Activated T-helper 1 cell treated with anti-CD3 and anti-CD28 coated beads, Interleukin-12 subunit alpha, Interleukin-12 subunit beta, Interleukin-2, Interleukin-4 antibody, amounts not matched to agents 30 ng/mL and 10 ng/mL and 1 ng/mL, durations not matched to agents 14 hours and 24 hours and 36 hours (primary cell): ENCODE results near the gene TEC. TPM values are rescaled to one million over a fixed set of nuclear protein-coding genes. Genes with fewer than 3 reads are reported as not detected.
A peak's percentile ranks its signal among the peaks of the same experiment; 100 is the strongest.

ENCODE experiments used
- DNase-seq: peaks from one replicate; pipeline ENCODE4 v3.0.0; 2021; ENCODE audit warnings: low spot score
- H3K27ac Mint-ChIP-seq: one replicate; pipeline ENCODE4 v1.8.0; 2021; ENCODE audit warnings: mild to moderate bottlenecking, mixed read lengths
- H3K27me3 Mint-ChIP-seq: one replicate; pipeline ENCODE4 v1.8.0; 2022; ENCODE audit warnings: mild to moderate bottlenecking, moderate library complexity, mixed read lengths; ENCODE audit not compliant: insufficient read depth
- H3K36me3 Mint-ChIP-seq: one replicate; pipeline ENCODE4 v1.8.0; 2021; ENCODE audit warnings: low read depth, mixed read lengths
- H3K4me1 Mint-ChIP-seq: one replicate; pipeline ENCODE4 v1.8.0; 2021; ENCODE audit warnings: low read depth, mixed read lengths
- H3K4me3 Mint-ChIP-seq: one replicate; pipeline ENCODE4 v1.8.0; 2021; ENCODE audit warnings: mild to moderate bottlenecking, moderate library complexity, mixed read lengths
- H3K9me3 Mint-ChIP-seq: one replicate; pipeline ENCODE4 v1.8.0; 2021; ENCODE audit warnings: mixed read lengths
- intact Hi-C: fragments of 100-400 bp; cut with micrococcal nuclease; formaldehyde crosslinking; loops from one replicate; pipeline ENCODE4 v1.15.1; 2024
- total RNA-seq: library from RNA; stranded (reverse); gene quantifications from 2 replicates; pipeline ENCODE4 v1.2.3, GENCODE V29; 2022

Gene TEC
- total RNA-seq, 1 donor from 2014 or later = 1.1 TPM

GRCh38 chr4:48130100-48130499 lies 139.5 kb downstream of the TEC start:
- Mint-ChIP-seq H3K4me1 (peaks cover 86% of the 10 kb centered on the region), H3K27ac (peak overlapping the region; percentile 97), H3K4me3 (peak overlapping the region; percentile 90), H3K36me3 (peaks cover 12% of the 10 kb centered on the region), H3K27me3 (no peaks in the 10 kb centered on the region), H3K9me3 (no peaks in the 10 kb centered on the region)
- no peak for DNase-seq
- intact Hi-C loops = no loop called here

DNA sequence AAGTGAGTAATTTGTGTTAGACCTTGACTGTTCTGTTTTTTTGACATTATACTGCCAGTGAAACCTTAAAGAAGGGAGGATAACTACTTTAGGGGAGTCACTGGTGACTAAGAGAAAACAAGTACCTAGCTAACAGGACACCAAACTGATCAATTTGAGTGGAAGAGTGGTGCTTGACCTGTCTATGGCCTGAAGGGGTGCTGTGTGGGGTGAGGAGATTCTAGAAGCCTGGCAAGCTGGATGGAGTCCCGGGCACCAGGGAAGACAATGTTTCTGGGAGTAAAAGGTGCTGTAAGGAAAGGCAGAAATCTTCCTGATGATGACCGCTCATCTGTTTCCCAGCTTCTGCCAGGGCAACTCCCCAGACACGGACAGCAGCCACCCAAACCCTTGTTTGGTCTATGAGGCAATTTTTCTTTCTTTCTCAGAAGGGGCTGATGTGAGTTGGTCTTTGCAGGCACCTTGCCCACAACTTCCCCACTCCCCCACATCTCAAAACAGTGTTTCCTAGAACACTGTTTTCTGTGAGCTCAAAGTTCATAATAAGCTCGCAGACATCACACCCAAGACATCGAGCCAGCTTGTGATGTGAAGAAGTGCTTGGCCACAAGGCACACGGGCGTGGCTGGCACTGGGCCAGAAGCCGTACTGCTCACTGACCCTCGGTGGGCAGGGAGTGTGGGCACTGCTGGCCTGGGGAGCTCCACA lies 140.2 kb downstream of the TEC start:
- Mint-ChIP-seq H3K4me3 (peak overlapping the region; percentile 90), H3K9me3 (no peaks in the 10 kb centered on the region), H3K36me3 (peaks cover 12% of the 10 kb centered on the region), H3K27ac (peak overlapping the region; percentile 97), H3K4me1 (peaks cover 84% of the 10 kb centered on the region), H3K27me3 (no peaks in the 10 kb centered on the region)
- intact Hi-C loops = loop anchor here (5.0 to 10.0 kb wide), 6 partner anchors 418 to 833 kb away; partner anchors contain the start of genes ATP10D, OCIAD1 and OCIAD2
- DNase-seq = peak; percentile 34

- Mint-ChIP-seq H3K4me3 (peak overlapping the region; percentile 66), H3K36me3 (peaks cover 23% of the 10 kb centered on the region), H3K27ac (peak overlapping the region; percentile 97), H3K9me3 (no peaks in the 10 kb centered on the region), H3K4me1 (peaks cover 84% of the 10 kb centered on the region), H3K27me3 (no peaks in the 10 kb centered on the region)
- intact Hi-C loops = loop anchor here (1.0 to 10.0 kb wide), 14 partner anchors 11 to 834 kb away; partner anchors contain the start of genes ATP10D, NFXL1, OCIAD1 and OCIAD2
- peak; percentile 74 for DNase-seq
Measured at GRCh38 chr4:48127682-48128404, 141.8 kb downstream of the TEC start.

- peak overlapping the region; percentile 97 for H3K27ac Mint-ChIP-seq
- intact Hi-C loops = loop anchor here (5.0 to 10.0 kb wide), 6 partner anchors 420 to 835 kb away; partner anchors contain the start of genes ATP10D, OCIAD1 and OCIAD2
- no peaks in the 10 kb centered on the region for H3K27me3 Mint-ChIP-seq
- no peaks in the 10 kb centered on the region for H3K9me3 Mint-ChIP-seq
- no peak for DNase-seq
- H3K36me3 Mint-ChIP-seq = peaks cover 23% of the 10 kb centered on the region
- H3K4me3 Mint-ChIP-seq = peak overlapping the region; percentile 66
- peaks cover 84% of the 10 kb centered on the region for H3K4me1 Mint-ChIP-seq
Measured at GRCh38 chr4:48127231-48127630, 142.4 kb downstream of the TEC start.

- Mint-ChIP-seq H3K27ac (peak overlapping the region; percentile 51), H3K27me3 (no peaks in the 10 kb centered on the region), H3K9me3 (no peaks in the 10 kb centered on the region), H3K36me3 (peaks cover 20% of the 10 kb centered on the region), H3K4me3 (no peak overlapping the region), H3K4me1 (peaks cover 78% of the 10 kb centered on the region)
- DNase-seq = no peak
- intact Hi-C loops = loop anchor here (5.0 to 10.0 kb wide), 6 partner anchors 421 to 836 kb away; partner anchors contain the start of genes ATP10D, OCIAD1 and OCIAD2
Measured at GRCh38 chr4:48126621-48127020, 143.0 kb downstream of the TEC start.

DNA sequence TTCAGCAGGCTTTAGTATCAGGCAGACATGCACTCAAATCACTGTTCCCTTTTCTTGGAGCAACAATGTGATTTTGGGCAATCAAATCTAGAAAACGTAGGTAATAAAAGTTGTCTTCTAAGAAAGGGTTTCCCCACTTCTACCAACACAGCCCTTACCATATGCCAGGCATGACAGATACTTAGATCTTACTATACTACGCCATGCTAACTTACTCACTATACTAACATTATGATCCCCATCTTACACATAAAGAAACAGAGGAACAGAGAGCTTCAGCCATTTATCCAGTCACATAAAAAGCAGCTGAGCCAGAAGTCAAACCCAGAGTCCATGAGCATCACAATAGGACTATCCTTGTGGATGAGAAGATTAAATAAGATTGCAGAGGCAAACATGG lies 144.8 kb downstream of the TEC start:
- DNase-seq = no peak
- peaks cover 16% of the 10 kb centered on the region for H3K36me3 Mint-ChIP-seq
- no peaks in the 10 kb centered on the region for H3K27me3 Mint-ChIP-seq
- no peaks in the 10 kb centered on the region for H3K9me3 Mint-ChIP-seq
- intact Hi-C loops = loop anchor here (5.0 to 10.0 kb wide), 6 partner anchors 422 to 837 kb away; partner anchors contain the start of genes ATP10D, OCIAD1 and OCIAD2
- H3K4me1 Mint-ChIP-seq = peaks cover 60% of the 10 kb centered on the region
- no peak overlapping the region for H3K4me3 Mint-ChIP-seq
- no peak overlapping the region for H3K27ac Mint-ChIP-seq

DNA sequence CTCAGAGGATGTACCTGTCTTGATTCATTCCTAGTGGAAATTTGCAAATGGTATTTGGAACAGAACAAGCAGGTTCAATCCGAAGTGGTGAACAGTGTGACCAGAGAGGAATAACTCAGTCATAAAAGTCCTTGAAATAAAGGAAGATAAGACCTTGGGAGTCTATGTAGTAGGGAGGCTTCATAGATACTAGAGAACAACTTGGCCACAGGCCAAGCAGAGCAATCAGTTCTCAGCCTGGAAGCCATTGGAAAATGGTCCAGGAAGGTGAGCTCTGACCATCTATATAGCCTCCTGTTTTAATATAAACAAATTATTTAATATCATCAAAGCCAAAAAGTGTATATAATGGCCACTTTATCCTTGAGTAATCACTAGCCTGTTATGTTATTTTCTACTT lies 146.9 kb downstream of the TEC start:
- Mint-ChIP-seq H3K9me3 (no peaks in the 10 kb centered on the region), H3K27ac (no peak overlapping the region), H3K27me3 (no peaks in the 10 kb centered on the region), H3K4me1 (peaks cover 60% of the 10 kb centered on the region), H3K4me3 (no peak overlapping the region), H3K36me3 (peaks cover 26% of the 10 kb centered on the region)
- intact Hi-C loops = loop anchor here (10.0 kb wide), 1 partner anchor 638 kb away; the partner anchor contains the start of gene ATP10D
- DNase-seq = no peak

DNA sequence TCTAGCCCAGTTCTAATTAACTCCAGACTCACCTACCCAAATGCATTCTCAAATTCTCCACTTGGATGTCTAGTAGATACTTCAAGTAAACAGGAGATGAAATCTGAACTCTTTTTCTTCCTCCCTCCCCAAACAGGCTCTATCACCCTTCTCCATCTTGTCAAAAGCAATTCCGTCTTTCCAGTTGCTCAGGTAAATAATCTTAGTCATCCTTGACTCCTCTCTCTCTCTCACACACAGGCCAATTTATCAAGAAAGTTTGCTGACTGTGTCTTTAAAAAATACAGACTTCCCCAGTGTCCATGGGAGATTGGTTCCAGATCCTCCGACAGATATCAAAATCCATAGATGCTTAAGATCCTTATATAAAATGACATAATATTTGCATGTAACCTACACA lies 148.5 kb downstream of the TEC start:
- no peaks in the 10 kb centered on the region for H3K9me3 Mint-ChIP-seq
- H3K27ac Mint-ChIP-seq = no peak overlapping the region
- no peak for DNase-seq
- peaks cover 31% of the 10 kb centered on the region for H3K36me3 Mint-ChIP-seq
- H3K4me3 Mint-ChIP-seq = no peak overlapping the region
- H3K27me3 Mint-ChIP-seq = no peaks in the 10 kb centered on the region
- intact Hi-C loops = loop anchor here (10.0 kb wide), 1 partner anchor 636 kb away; the partner anchor contains the start of gene ATP10D
- peaks cover 51% of the 10 kb centered on the region for H3K4me1 Mint-ChIP-seq

DNA sequence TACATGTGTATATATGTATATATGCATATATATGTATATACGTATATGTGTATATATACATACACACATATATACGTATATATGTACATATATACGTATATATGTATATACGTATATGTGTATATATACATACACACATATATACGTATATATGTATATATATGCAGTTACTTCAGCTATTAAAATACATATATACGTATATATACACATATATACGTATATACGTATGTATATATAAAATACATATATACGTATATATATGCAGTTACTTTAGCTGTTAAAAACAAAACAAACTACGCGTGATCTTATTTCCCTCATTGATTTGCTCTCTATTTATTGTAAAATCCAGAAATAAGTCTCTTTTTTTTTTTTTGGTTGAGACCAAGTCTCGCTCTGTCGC lies 149.5 kb downstream of the TEC start:
- H3K27me3 Mint-ChIP-seq = no peaks in the 10 kb centered on the region
- H3K9me3 Mint-ChIP-seq = no peaks in the 10 kb centered on the region
- H3K4me1 Mint-ChIP-seq = peaks cover 43% of the 10 kb centered on the region
- no peak overlapping the region for H3K27ac Mint-ChIP-seq
- H3K36me3 Mint-ChIP-seq = peaks cover 27% of the 10 kb centered on the region
- no peak for DNase-seq
- no peak overlapping the region for H3K4me3 Mint-ChIP-seq
- intact Hi-C loops = loop anchor here (10.0 kb wide), 1 partner anchor 635 kb away; the partner anchor contains the start of gene ATP10D

- Mint-ChIP-seq H3K36me3 (peaks cover 27% of the 10 kb centered on the region), H3K27ac (no peak overlapping the region), H3K4me1 (peaks cover 39% of the 10 kb centered on the region), H3K27me3 (no peaks in the 10 kb centered on the region), H3K9me3 (no peaks in the 10 kb centered on the region), H3K4me3 (no peak overlapping the region)
- DNase-seq = no peak
- intact Hi-C loops = loop anchor here (10.0 kb wide), 1 partner anchor 635 kb away; the partner anchor contains the start of gene ATP10D
Measured at GRCh38 chr4:48119646-48120045, 150.0 kb downstream of the TEC start.

DNA sequence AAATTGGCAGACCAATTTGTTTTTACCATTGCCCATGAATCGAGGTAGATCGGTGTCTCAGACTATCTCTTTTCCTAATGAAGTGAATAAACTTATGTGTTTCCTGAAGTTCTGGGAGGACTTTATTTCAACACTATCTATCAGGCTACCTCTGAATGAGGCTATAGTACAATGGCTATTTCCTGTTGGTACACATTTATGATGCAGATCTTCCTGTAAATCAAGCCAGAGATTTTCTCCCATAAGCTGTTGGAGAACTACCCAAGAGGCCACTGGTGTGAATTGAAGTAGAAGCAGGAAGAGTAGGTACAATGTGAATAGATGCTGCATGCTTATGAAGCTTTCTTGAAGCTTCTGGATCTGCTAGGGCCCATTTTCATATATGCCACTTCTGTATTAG lies 151.6 kb downstream of the TEC start:
- H3K4me1 Mint-ChIP-seq = peaks cover 37% of the 10 kb centered on the region
- H3K9me3 Mint-ChIP-seq = no peaks in the 10 kb centered on the region
- intact Hi-C loops = no loop called here
- peaks cover 25% of the 10 kb centered on the region for H3K36me3 Mint-ChIP-seq
- H3K27me3 Mint-ChIP-seq = no peaks in the 10 kb centered on the region
- H3K4me3 Mint-ChIP-seq = no peak overlapping the region
- no peak for DNase-seq
- H3K27ac Mint-ChIP-seq = no peak overlapping the region

DNA sequence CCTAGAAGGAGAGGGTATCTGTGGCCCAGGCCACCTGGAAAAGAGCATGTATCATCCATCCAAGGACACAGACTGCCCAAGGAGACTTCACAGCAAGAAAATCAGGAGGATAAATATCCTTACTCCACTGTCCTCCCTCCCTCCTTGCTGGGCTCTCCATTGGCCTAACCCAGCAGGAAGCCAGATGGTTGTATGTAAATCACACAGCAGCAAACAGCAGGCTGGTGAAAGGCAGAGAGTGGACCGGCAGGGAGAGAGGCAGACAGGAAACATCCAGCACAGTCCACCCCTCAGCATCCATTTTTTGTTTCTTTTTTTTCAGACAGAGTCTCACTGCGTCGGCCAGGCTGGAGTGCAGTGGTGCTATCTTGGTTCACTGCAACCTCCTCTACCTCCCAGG lies 153.1 kb downstream of the TEC start:
- no peak overlapping the region for H3K4me3 Mint-ChIP-seq

GRCh38 chr4:48114412-48114811 lies 155.2 kb downstream of the TEC start:
- Mint-ChIP-seq H3K9me3 (no peaks in the 10 kb centered on the region), H3K27me3 (no peaks in the 10 kb centered on the region), H3K4me1 (peaks cover 40% of the 10 kb centered on the region), H3K36me3 (peaks cover 39% of the 10 kb centered on the region), H3K27ac (no peak overlapping the region), H3K4me3 (no peak overlapping the region)
- no peak for DNase-seq
- intact Hi-C loops = no loop called here

More for the DNA sequence above, 153.1 kb downstream of the TEC start:
- Mint-ChIP-seq H3K27ac (no peak overlapping the region), H3K9me3 (no peaks in the 10 kb centered on the region), H3K4me1 (peaks cover 42% of the 10 kb centered on the region), H3K27me3 (no peaks in the 10 kb centered on the region), H3K36me3 (peaks cover 36% of the 10 kb centered on the region)
- no peak for DNase-seq
- intact Hi-C loops = no loop called here
